Colon (tissue), 2 donors: ENCODE measurements around the gene DAND5.

Experiments used
- FAIRE-seq: peaks from 2 replicates; lab custom pipeline; 2012; peaks lifted over from hg19 to GRCh38; lab: Jason Lieb, UNC
- donor health status: control.
- donor health status: control.

Gene DAND5

DNA sequence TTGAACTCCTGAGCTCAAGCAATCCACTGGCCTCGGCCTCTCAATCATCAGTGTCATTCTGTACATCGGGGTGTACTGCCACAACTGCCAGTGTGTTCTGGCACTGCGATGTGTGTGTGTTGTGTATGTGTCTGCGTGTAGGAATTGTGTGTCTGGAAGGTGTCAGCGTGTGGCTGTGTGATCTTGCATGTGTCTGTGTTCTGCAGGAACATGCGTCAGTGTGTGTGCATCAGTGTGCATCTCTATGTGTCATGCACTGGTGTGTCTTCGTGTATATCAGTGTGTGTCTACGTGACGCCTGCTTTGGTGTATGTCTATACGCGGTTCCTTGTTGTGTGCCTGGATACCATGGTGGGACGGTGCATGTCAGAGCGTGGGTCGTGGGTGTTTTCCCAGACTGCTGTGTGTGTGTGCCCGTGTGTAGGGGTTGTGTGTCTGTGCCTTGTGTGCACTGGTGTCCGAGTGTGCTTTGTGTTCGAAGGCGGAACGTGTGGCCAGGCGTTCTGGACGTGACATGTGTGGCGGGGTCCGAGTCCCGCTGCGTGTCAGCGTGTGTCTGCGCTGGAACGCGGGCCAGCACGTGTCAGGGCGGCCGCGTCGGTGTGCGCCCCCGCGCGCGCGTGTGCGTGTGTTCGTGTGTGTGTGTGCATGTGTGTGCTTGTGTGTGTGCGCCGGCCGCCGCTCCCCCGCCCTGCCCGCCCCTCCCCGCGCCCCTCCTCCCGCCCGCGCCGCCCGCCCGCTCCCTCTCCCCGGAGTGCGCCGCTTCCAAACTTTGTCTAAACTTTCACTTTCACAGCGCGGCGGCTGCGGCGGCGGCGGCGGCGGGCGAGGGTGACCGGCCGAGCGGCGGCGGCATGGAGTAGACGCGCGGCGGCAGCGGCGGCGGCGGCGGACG lies 25.6 kb downstream of the DAND5 start, which contains the start of gene NFIX:
TSS of gene NFIX (plus strand) at position 775 of the 895 bp plus-strand sequence. CDS start 363 bp downstream, outside the sequence.
- no peak for FAIRE-seq

DNA sequence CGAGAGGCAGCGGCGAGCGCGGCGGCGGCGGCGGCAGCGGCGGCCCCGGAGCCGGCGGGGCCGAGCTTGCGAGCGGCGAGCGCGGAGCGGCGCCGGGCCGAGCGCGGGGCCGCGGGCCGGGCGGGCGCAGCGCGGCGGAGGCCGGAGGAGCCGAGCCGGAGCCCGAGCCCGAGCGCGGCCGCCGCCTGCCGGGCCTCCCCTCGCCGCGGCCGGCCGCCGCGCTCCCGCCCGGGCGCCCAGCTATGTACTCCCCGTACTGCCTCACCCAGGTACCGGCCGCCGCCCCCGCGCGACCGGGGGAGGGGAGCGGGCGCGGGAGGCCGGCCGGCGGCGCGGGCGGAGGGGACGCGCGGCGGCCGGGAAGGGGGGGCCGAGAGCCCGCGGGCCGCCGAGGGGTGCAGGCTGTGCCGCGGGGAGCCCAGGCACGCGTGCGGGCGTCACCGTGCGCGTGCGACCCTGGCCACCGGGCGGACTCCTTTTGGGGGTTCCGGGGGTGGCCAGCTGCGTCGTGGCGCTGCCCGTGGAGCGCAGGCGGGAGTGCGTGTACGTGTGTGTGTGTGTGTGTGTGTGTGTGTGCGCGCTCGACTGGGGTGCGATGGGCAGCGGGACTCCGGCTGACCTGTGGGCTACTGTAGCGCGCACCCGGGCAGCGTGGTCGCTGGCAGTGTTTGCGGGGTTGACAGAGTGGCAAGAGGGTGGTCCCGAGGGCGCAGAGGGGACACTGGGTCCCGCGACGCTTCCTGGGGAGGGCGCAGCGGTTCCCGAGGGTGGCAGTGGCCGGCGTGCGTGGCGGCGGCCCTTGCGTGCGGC lies 26.4 kb downstream of the DAND5 start:
- FAIRE-seq, result no peak

DNA sequence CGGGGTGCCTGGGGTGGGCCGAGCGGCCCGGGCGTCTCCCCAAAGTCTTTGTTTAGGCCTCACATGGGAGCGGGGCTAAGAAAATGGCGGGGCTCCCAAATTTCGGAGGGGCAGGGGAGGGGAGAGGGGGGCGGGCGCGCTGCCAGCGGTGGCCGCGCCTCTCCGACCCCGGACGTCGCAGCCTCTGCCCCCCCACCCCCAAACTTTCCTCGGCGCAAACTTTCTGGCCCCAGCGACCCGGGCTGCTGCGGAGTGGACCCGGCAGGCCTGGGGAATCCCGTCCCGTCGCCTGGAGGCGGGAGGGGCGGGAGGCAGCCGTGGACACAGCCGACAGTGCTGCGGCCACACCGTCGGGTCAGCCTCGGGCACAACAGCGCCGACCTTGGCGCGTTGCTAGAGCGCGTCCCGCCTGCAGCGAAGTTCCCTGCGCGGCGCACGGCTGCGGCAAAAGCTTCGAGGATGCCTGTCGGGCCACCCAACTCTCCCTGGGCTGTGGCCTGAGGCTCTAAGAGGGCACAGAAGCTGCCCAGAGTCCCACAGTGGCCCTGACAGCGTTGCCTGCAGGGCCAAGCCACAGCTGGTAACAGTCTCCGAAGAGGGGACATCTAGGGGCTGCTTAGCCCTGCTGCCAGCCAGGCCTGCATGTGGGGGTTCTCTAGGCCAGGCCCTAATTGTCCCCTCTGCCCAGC lies 27.2 kb downstream of the DAND5 start:
- FAIRE-seq, result no peak

DNA sequence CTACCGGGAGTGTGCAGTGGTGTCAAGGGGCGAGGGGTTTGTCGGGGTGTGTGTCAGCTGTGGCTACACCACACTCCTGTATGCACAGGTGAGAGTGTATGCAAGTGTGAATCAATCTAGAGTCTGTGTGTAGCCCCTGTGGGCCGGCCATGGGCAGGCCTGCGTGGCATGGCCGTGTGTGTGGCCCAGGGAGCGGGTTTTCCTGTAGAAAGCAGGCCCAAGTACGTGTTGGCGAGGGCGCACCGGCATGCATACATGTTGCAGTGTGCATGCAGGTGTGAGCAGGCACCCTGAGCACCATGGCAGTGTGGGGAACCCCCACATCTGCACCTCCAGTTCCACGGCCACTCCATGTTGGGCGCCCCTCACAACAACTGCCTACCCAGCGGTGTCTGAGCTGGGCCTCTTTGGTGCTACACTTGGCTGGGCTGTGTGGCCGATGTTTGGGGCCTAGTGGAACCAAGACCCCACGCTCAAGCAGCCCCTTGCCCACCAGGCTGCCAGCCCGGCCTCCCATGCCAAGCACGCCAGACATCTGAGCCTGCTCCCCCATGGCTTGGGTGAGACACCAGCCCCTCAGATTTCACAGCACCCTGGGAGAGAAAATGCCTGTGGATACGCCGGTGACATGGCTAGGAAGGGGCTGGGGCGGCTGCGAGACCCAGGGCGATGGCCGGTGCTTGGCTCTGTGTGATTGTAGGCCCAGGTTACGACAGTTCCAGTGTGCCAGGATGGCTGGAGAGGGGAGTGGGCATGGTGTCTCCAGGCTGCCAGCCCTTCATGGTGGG lies 28.0 kb downstream of the DAND5 start:
- FAIRE-seq, result no peak

DNA sequence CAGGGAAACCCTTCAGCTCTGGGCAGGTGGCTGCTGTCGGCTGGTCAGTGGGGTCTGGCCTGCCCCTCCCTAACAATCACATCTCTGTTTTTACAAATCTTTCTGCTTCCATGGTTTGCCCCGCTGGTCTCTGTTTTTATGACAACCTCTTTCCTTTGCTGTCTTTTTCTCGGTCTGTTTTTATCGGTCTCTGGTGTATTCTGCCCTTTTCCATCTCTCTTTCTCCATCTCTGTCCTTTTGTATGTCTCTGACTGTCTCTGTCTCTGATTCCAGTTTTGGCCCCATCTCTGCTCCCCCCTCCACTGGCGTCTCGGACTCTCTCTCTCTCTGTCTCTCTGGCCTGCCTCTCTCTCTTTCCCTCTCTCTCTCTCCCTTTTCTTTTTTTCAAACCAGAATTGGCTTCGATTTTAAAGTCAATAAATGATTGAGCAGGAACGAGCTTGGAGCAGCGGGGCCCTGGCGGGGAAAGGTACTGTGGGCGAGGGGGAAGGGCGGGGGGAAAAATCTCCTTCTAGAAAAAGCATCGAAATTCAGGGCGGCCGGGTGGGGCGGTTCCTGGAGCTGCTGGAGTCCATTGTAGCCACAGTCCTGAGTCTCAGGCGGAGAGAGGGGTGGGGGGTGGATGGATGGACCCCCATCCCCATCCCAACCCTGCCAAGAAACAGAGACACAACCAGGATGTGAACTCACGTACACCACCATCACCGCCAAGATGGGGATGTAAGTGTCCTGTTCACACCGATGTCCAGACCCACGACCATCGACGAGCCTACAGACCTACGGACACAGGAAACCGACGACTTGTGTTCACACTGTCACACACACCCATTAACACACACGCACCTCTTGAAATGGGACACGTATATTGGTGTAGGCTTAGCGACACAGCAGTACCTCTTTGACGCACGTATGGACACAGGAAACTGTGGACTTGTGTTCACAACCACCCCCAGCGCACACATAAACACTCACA lies 28.9 kb downstream of the DAND5 start:
- no peak for FAIRE-seq

DNA sequence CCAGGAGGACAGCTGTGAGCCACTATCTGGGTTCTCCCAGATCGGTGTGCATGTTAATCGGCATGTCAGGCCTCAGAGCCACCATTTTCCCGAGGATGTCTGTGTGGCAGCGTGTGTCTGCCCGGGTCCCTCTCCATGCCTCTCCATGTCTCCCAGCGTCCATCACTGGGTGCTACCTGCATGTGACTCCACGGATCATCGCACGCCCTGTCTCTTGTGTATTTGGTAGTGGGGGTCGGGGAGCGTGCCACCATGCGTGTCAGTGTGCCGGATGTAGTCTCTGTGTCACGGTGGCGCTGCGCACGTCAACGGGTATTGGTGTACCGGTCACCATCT lies 31.8 kb downstream of the DAND5 start:
- no peak for FAIRE-seq

DNA sequence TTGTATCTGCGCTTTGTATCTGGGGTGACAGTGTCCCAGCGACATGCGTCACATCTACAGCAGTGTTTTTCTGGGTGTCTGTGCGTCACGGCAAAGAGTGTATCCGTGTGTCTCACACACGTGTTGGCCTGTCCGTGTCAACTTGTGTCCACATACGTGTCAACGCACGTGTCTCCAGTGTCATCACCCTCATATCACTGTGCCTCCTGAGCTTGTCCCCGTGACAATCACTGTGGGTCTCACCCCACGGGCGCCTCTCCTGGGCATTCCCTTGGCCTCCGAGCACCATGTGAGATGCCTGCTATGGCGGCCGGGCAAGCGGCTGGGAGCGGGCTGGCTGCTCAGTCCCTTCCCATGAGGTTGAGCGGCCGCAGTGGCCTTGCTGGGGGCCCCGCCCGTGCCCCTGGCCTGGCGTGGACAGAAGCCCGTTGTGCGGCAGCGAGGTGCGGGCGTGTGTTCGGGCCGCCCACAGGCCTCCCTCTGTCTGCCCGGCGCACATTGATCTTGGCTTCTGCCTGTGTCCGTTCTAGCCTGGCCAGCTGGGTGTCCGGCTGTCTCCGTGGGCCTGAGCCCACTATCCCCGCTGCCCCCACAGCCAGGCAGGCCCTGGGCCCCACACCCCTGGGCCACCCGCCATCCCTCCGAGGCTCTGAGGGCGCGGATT lies 32.3 kb downstream of the DAND5 start:
- FAIRE-seq, result no peak

DNA sequence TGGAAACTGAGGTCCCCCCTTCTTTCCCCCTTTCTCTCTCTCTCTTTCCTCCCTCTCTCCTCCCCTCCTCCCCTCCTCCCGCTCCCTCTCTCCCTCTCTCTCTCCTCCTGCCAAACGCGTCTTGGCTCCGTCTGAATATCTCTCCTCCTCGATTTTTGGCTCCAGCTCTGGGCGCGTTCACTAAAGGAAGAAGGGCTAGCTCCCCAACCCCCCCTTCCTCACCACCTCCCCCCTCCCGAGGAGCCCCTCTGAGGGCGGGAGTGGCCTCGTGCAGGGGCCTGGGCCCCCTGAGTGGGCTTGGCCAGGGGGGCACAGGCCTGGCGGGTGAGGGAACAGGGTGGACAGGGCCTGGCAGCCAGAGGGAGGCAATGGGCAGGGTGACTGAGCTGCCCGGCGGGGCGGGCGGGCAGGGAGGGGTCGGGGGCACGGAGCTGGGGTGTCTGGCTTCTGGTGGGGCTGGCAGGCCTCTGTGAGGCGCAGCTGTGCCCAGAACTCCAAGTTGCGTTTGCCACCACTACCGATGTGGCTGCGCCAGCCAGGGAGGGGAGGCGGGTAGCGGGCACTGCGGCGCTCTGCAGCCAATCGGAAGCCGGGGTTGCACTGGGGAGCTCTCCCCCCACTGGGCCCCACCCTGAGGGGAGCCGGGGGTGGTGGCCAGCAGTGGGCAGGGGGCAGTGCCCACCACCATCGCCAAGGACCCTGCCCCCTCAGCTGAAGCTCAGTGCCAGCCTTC lies 33.0 kb downstream of the DAND5 start:
- no peak for FAIRE-seq

DNA sequence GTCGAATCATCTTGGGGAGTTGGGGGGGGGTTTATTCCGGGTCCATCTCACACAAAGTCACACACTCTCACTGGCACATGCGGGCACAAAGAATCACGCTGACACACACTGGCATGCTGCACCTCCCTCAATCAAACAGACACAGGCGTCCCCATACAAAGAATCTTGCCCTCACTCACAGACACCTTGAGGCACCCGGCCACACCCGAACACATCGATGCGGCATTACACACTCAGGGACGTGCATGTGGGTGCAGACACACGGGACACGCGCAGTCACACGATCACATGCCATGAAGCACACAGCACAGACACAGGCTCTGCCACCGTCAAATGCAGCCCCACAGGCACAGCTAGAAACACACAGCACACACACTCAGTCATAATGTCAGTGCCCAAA lies 33.7 kb downstream of the DAND5 start:
- FAIRE-seq, result no peak

DNA sequence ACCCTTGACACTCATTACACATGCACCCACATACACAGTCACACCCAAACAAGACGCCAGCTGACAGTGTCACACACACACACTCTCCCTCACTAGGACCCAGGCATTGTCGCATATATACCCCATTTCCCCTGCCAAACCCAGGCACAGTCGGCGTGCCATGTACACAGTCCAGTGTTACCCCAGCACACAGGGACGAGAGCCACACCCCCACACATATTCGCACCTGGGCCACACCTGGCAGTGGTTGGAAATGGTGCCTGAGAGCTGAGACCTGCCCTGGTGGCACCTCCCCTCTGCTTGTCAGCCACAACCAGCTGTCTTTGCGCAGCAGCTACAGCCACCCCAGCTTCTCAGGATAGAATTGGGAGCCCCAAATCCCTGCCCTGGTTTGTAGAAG lies 34.9 kb downstream of the DAND5 start:
- FAIRE-seq, result no peak

DNA sequence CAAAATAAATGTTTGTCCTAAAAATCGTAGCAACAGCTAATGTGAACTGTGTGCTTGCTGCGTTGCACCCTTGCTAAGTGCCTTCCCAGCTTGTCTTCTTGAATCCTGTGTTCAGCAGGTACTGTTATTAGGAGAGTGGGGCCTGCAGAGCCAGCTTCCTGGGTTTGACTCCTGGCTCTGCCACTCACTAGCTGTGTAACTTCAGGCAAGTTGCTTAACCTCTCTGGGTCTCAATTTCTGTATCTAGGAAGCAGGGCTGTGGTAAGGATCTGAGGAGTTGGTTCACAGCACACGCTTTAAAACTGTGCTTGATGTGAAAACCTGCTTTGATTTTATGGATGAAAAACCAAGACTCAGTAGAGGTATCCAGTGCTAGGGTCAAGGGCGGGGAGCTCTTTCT lies 35.9 kb downstream of the DAND5 start:
- FAIRE-seq, result no peak

DNA sequence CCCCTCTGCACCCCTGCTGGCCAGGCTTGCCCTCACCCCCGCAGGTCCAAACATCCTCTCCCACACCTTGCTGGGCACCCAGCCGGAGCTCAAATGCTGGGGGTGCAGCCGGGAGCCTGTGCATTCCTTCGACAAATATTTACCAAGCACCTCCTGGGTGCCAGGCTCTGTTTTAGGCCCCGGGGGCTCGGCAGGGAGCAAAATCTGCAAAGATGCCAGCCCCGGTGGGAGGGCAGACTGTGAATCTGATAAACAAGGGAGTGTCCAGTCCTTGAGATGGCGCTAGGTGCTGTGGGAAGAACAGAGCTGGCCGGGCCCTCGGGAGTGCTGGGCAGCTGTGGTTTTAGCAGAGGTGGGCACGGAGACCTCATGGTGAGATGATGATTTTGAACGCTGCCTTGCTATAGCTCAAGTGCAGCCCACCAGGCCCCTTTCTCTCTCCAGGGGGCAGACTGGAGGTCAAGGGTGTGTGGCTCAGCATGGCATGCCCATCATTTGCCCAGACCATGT lies 36.5 kb downstream of the DAND5 start:
- no peak for FAIRE-seq

DNA sequence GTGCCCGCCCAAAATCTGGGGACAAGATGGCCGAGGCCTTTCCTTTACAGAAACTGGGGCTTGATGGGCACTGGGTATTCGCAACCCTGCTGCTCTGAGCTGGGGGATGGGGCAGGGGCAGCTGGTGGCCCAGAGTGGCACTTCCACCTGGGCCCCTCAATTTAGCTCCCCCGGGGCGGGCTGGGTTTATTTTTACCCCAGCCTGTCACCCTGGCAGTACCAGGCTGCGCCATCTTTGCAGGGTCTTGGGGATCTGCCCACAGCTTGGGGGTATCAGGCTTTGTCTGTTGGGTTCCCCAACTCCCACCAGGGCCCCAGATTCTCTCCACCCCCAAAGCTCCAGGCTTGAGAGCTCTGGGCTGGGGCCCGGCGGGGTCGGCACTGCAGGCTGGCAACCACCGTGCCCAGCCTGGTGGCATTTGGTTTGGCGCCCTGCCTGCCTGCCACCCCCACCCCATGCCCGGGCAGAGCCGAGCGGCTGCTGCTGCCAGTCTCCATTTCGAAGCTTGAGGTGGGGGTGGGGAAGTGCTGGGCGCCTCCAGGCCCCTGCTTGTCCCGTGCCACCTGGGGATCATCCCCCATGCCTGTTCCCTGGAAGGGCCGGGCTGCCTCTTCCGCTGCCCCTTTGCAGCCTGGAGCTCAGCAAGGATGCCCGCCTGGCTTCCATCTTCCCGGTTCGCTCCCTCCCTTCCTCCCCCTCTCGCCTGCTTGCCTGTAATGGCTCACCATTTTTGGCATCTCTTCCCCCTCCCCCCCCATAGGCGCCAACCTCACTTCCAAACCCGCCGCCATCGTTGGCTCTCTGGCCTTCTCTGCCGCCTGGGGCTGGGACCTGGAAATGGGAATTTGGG lies 37.3 kb downstream of the DAND5 start:
- FAIRE-seq, result no peak

DNA sequence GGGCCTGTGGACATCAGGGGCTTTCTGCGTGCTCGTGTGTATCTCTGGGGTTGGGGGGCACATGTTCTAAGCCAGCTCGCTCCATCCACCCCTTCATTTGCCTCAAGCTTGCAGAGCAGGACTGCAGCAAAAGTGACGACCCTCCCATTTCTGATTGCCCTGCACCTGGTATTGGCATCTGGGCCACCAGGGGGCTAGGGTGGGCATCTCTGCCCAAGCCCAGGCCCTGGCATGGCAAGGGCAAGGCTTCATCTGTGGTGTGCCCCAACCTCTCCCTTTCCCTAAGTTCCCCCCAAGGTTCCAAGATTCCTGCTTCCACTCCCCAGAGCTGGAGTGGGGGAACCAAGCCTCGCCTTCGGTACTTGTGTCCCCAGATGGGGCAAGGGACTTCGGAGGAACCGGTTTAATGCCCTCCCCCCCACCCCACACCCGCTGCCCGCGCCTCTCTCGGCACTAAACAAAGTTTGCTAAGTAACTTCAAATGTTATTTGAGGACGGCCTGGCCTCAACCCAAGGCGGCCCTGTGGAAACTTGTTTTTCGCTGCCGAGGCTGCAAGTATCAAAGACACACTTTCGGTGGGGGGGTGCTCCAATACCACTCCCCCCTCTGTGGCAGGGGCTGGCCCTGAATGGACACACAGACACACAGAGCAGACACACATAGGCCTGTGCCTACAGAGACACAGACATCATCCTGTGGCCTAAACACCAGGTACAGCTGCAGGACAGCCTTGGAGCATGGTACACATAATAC lies 38.1 kb downstream of the DAND5 start:
- no peak for FAIRE-seq

DNA sequence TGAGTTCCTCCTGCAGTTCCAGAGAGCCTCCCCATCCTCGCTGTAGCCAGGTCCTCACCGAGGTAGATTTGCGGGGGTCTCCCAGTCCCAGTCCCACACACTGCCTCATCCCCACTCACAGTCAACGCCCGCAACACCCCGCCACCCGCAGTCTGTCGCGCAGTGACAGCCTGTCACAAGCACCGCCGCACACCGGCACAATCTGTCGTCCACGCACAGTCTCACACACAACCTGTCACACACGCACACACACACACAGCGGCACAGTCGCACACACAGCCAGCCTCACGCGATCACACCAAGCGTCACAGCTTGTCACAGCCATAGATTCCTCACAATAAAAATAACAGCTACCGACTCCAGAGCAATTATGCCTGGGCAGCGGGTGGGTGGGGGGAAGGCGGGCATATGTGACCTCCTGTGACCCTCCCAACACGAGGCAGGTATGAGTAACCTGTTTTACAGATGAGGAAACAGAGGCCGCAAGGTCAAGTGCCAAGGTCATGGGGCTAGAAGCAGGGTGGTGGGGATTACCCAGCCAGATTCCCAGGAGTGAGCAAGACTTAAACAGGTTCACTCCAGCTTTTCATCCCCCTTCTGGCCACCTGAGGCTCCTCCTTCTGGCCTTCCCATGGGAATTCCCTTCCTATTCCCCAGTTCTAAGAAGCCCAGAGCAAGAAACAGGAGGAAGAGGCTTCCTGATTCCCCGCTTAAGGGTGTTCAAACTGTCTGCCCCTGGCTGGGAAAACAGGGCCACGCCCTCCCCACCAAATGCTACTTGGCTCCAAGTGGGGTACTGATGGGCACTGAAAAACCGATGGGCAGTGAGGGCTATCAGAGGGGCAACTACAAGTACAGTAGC lies 39.8 kb downstream of the DAND5 start:
- FAIRE-seq, result no peak
